GM19240 (cell line): ENCODE results near the gene C3.

Source experiments
- DNase-seq: peaks from one replicate; pipeline ENCODE4 v3.0.0; 2011; ENCODE audit warnings: low spot score; ENCODE audit not compliant: insufficient read length

The C3 gene

DNA sequence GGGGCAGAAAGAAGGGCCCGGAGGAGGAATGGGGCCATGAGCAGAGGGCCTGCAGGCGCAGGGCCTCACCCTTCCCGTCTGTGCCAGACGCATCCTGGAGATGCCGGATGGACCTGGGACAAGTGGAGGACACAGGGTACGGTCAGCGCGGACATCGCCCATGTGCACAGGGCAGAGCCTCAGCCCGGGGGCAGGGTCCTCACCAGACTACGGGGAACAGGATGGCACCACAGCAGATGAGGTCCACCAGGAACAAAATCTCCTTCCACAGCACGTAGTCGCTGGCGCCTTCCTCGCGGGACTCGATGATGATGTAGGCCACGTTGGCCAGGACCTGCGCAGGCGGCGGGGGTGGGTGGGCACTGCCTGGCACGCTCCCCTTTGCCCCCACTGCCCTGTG lies 11.4 kb upstream of the C3 start:
- no peak for DNase-seq

DNA sequence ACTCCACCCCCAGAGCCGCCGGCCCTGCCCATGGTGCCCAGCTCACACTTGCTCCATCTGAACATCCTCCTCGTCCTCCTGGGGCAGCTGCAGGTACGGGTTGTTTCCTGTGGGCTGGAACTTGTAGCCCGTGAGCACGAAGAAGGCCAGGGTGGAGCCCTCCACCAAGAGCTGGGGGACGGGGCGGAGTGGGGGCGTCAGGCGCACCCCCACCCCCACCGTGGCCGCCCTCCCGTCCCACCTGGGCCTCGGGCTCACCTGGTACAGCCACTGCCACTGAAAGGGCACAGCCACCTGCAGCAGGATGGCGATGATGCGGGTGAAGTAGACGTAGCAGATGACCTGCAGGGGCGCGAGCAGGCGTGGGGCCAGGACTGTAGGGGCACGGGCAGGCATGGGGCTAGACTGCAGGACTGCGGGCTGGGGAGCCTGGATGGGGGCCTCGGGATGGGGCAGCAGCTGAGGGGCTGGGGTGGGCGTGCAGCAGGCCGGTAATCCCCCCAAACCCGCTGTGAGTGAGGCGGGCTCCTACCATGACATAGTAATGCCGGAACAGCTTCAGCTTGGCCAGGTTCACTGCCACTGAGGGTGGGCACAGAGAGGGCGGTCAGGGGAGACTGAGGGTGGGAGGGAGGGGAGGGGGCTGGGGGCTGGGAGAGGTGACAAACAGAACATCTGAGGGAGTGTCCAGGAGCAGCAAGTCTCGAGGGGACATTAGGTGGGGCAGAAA lies 10.7 kb upstream of the C3 start:
- no peak for DNase-seq

DNA sequence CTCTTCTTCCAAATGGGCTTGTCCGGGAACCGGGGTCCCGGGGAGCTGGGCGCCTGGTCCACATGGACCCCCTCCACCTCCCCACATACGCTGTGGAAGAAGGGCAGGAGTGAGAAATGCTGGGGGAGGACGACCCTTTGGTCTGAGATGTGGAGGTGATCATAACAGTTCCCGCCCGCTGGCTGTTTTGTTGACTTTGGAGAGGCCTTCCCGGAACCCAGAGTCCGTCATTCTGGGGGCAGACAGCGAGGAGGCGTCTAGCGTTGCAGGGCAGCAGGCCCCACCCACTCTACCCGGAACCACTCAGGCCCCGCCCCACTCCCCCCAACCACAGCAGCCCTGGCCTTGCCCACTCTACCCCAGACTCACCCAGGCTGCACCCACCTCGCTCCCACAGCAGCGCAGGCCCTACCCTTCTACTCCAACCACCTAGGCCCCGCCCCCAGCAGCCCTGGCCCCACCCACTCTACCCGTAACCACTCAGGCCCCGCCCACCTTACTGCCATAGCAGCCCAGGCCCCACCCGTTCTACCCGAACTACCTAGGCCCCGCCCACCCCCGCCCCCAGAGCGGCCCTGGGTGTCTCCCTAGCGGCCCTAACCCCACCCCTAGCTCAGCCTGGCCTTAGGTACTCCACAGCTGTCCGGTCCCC lies 9.8 kb upstream of the C3 start:
- DNase-seq, result no peak

DNA sequence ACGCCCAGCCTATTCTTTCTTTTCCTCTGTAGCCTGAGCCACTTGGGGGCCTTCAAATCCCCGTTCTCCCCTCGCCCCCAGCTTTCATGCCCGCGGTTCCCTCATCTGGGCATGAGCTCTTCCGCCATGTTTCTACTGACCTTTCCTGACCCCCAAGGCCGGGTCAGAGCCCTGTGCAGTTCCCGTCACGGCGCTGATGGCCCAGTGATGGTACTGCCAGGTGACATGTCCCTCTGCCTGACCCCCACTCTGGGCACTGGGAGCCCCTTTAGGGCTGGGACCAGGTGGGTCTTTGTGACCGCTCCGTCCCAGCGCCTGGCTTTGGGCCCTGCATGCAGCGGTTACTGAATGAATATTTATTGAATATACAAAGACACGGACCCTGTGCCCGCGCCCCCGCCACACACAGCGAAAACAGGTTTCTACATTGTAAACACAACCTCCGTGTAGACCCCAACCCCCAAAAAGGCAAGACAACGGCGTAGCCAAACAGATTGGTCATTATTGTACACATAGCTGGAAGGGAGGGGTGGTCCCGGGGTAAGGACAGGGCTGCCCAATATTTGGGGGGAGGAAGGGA lies 9.2 kb upstream of the C3 start:
- no peak for DNase-seq

DNA sequence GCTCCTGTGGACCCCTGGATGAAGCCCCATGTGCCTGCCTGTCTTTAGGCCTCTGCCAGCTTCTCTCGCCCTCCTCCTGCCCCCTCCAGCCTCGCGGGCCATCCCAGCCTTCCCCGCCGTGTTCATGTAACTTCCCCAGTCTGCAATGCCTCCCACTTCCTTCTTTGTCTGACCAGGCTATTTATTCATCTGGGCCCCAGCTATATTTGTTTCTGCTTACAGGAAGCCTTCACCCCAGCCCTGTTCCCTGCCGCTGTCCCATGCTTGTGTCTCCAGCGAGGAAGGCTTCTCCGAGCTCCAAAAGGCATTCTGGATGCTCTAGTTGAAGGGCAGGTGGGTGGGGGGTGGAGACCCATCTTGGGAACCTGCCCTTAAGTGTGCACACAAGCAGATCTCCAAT lies 7.9 kb upstream of the C3 start:
- no peak for DNase-seq

DNA sequence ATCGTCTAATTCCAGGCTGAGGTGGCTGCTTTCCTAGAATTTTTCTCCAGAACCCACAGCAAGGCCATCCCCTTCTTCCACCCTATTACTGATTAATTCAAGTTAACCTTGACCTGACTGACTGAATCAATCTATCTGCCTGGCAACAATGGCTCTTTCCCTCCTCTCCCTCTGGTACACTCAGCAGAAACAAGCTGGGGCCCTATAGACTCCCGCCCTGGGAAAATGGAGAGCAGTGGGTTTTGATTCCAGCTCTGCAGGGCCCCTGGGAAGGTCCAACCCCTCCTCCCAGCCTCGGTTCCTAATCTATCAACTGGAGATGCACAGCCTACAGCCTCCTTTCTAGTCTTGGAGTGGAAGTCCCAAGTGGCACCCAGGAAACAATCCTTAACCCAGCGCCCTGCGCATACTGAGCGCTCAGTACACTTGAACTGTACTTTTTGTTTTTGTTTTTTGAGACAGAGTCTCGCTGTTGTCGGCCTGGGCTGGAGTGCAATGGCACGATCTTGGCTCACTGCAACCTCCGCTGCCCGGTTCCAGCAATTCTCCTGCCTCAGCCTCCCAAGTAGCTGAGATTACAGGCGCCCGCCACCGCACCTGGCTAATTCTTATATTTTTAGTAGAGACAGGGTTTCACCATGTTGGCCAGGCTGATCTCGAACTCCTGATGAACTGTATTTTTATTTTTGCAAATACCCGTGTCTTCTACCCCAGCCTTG lies 5.2 kb upstream of the C3 start:
- no peak for DNase-seq

DNA sequence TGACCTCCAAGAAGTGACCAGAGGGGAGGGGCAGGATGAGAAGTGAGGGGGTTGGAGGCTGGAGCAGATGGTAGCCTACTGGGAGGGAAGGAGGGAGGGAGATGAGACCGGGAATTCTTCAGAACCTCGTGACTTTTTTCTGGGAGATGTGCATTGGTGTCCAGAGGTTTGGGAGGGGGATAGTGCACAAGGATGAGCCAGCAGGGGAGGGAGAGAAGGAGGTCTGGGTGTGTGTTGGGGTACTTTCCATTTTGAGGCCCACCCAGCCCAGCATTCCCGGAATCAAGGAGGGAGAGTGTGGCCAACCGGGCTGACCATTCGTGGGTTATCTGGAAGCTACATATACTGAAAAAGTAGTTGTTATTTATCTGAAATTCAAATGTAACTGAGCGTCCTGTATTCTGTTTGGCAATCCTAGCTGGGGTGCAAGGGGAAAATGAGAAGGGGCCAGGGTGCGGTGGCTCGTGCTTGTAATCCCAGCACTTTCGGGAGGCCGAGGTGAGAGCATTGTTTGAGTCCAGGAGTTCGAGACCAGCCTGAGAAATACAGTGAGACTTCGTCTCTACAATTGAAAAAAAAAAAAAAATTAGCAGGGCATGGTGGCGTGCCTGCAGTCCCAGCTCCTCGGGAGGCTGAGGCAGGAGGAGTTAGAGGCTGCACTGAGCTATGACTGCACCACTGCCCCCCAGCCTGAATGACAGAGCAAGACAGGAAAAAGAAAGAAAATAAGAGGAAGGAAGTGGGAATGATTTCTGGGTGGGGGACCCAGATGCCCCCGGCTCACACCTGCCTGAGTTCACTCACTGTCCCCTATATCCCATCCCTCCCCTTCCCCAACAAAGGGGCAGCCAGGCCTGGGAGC lies 4.4 kb upstream of the C3 start:
- no peak for DNase-seq

DNA sequence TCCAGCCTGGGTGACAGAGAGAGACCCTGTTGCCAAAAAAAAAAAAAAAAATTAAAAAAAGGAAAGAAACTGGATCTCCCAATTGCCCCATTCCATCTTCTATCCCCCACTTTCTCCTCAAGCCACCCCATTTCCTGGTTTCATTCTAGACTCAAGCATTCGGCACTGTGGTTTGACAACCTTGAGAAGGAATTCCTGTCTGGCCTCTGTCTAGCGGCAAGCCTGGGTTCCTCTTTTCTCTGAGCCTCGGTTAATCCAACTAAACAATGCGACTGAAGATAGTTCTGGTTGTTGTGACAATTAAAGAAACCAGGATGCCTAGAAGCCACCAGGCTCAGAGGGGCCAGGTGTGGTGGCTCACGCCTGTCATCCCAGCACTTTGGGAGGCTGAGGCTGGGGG lies 3.3 kb upstream of the C3 start:
- DNase-seq, result no peak

DNA sequence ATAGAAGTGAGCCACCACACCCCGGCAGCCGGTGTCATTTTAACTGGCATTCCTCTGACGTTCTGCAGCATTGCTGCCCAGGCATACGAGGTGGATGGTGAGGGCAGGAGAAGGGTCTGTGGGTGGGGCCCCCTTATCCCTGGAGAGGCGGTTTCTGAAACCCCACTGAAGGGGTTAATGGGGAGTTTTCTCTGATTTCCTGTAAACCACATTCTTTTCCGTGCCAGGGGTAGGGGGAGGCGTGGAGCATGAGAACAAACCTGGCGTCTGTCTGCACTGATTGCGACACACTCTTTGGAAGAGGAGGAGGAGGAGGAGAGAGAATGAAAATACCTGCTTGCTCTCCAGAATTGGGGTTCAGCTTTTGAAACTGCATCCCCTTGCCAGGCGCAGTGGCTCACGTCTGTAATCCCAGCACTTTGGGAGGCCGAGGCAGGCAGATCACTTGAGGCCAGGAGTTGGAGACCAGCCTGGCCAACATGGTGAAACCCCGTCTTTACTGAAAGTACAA lies 2.7 kb upstream of the C3 start:
- DNase-seq, result no peak

DNA sequence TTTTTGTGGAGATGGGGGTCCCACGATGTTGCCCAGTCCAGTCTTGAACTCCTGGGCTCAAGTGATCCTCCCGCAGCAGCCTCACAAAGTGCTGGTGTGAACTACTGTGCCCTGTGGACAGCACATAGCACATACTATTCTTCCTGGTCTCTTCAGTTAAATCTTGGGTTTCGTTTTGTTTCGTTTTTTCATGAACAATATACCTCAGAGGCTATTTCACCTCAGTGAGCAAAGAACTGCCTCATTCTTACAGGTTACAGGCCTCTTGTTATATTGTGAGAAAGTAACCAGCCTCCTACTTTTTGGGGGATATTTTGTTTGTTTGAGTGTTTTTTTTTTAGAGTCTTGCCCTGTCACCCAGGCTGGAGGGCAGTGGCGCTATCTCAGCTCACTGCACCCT lies 1.3 kb upstream of the C3 start:
- DNase-seq, result no peak

DNA sequence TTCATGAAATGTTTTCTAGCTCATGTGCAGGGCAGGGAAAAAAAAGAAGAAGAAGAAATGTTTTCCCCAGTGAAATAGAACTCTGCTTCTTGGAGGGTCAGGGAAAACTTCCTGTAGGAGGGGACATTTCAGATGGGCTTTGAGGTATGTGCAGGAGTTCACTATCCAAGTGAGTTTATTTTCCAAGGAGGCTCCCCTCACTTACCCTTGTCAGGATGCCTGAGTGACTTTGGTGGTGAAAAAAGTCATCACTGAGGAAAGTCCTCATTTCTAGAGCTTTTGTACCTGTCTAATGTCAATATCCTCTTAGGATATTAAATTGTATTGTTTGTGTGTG lies 656 bp upstream of the C3 start:
- no peak for DNase-seq

DNA sequence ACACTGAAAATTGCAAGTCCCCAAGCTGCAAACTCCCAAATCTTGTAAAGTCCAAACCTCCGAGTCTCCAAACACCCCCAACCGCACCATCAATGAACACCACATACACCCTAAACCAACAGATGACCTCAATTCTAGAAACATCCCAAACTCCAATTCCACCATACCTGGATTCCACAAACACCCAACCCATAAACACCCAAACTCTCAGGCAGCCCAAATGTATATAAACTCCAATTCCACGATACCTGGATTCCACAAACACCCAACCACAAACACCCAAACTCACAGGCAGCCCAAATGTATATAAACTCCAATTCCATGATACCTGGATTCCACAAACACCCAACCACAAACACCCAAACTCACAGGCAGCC lies 470 bp downstream of the C3 start:
- no peak for DNase-seq

DNA sequence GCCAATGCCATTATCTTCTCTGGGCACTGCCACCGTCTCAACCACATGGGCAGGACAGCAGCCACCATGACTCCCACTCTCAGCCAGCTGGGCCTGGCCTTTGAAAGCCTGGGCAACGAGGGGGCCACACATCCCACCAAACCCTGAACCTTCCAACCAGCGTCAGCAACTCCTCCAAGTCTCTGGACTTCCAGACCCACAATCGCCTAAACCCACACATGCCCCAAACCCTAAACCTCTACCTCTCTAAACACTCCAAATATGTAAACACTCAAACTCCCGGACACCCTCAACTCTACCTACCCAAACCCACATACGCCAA lies 949 bp downstream of the C3 start:
- DNase-seq, result no peak

DNA sequence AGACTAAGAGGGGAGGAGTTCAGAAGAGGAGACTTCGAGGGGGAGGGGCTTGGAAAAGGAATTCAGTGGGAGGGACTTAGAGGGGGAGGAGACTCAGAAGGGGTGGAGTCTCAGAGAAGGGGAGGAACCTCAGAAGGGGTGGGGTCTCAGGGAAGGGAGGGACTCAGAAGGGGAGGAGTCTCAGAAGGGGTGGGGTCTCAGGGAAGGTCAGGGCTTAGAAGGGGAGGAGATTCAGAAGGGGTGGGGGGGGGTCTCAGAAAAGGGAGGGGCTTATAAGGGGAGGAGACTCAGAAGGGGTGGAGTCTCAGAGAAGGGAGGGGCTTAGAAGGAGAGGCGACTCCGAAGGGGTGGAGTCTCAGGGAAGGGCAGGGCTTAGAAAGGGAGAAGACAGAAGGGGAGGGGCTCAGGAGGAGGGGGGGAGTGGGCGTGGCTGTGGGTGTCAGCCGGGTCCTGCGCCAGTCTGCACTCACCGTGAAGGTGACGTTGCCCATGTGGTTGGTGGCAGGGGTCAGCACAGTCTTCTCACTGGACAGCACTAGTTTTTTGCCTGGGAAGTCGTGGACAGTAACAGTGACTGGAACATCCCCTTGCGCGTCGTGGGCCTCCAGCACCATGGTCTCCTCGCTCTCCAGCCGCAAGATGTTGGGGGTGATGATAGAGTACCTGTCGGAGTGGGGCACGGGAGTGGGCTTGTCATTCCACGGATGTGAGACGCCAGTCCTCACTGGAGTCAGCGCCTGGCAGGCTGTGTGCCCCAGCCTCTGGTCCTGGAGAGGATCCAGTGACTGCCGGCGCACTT lies 1.5 kb downstream of the C3 start:
- no peak for DNase-seq

DNA sequence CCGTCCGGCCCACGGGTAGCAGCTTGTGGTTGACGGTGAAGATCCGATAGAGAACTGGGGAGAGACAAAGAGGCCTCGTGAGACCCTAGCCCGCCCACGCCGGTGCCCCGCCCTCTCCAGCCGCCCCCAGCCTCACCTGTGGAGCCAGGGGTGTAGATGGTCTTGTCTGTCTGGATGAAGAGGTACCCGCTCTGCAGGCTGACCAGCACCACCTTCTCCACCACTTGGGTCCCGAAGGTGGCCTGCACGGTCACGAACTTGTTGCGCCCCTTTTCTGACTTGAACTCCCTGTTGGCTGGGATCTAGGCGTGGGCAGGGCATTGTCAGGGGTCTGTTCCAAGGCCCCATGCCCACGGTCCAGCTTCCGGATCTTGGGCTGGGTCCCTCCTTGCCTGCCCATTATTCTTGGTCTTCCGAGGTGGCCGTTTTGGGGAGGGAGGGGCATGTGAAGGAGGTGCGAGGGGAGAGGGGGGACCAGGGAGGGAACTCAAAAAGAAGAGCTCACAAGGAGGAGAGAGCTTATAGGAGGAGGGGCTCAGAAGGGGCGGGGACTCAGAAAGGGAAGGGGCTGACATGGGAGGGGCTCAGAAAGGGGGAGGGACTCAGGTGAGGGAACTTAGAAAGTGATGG lies 2.2 kb downstream of the C3 start:
- DNase-seq, result no peak

DNA sequence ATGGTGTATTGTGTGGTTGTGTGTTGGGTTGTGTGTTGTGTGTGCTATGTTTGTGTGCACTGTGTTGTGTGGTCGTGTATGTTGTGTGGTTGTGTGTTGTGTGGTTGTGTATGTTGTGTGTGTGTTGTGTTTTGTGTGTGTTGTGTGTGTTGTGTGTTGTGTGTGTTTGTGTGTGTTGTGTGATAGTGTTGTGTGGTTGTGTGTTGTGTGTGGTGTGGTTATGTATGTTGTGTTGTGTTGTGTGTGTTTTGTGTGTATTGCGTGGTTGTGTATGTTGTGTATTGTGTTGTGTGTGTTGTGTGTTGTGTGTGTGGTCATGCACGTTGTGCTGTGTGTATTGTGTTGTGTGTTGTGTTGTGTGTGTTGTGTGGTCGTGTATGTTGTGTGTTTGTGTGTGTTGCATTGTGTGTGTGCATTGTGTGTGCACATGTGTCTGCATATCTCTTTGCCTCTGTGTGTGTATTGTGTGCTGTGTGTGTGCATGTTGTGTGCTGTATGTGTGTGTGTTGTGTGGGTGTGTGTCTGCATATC lies 2.9 kb downstream of the C3 start:
- DNase-seq, result no peak

DNA sequence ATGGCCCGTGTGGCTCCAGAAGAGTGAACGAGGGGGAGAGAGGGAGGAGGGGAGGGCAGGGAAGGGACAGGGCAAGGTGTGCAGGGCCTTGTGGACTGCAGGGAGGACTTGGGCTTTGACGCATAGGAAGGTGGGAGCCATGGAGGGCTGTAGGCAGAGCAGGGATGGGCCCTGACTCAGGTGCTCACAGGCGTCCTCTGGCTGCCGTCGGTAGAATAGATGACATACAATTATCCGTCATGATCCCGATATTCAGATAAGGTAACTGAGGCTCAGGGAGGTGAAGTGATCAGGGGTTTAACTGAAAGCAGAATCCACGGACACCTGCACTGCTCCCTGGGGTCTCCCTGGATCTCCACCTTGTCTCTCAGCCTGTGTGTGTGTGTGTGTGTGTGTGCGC lies 3.4 kb downstream of the C3 start:
- no peak for DNase-seq

DNA sequence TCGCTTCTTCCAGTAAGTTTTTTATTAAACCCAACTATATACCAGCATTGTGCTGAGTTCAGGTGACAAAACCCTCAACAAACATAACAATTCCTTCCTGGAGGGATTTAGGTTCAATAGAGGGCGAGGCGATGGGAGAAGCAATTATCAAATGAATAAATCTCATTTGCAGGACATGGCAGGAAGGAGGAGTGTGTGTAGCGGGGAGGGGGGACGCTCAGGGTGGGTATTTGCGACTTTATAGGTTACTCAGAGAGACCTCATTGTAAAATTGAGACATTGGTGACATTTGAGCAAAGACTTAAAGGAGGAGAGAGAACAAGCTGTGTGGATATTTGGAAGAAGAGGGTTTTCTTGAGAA lies 3.9 kb downstream of the C3 start:
- no peak for DNase-seq

DNA sequence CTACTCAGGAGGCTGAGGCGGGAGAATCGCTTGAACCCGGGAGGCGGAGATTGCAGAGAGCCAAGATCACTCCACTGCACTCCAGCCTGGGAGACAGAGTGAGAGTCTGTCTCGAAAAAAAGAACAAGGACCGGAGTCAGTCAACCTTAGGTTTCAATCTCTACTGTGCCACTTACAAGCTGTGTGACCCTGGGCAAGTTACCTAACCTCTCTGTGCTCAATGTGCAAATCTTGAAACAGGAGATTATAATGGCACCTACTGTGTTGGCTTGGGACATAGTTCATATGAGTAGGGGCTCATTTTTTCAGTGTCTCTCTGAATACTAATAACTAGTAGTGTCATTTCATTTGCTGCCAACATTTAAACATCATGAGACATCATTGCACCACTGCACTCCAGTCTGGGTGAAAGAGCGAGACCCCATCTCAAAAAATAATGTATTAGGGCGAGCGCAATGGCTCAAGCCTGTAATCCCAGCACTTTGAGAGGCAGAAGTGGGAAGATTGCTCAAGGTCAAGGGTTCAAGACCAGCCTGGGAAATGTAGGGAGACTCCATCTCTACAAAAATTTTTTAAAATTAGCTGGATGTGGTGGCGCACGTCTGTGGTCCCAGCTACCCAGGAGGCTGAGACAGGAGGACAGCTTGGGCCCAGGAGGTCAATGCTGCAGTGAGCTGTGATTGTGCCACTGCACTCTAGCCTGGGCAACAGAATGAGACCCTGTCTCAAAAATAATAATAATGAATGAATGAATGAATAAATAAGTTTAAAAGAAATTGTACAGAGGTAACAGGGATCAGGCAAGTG lies 5.5 kb downstream of the C3 start:
- no peak for DNase-seq
